ENCODE measurements around the gene RAB6D.
"Not testable (repeated sequence)": the region's sequence is repeated elsewhere in the genome, so short reads cannot be mapped to it uniquely, and the experiment has no call there.

RAB6D gene

DNA sequence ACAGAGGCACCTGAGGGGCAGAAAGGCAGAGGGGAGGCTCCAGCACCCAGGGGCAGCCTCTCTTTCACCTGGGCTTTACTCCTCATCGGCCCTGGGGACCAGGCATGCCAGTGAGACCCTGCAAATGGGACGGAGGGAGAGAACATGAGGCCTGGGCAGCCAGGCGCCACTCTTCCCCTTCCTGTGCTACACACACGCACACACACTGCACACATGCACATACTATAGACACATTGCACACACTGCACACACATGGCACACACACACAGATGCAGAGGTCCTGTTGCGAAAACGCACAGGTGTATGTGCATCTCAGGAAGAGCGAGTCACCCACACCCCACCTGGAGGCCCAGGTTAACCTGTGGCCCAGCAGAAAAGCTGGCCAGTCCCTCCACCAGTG is 3.4 kb upstream of the RAB6D start:
- no peak overlapping the region for H3K27ac ChIP-seq
- DNase-seq (ENCODE audit: low read depth, low spot score) = no peak

- no peak overlapping the region for H3K27ac ChIP-seq
- no peak for DNase-seq (ENCODE audit: low read depth, low spot score)
These were observed 2.7 kb upstream of the RAB6D start for GRCh38 chr2:131366643-131367042.

DNA sequence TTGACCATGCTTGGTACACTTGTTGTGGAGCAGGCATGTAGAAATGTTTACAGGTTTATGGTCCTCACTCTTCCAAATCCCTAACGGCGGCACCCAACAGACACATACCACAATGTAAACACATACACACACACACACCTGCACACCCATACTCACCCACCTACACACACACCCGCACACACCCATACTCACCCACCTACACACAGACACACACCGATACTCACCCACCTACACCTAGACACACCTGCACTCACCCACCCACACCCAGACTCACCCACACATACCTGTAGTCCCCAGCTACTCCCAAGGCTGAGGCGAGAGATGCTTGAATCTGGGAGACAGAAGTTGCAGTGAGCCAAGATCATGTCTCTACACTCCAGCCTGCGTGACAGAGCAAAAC is 1.5 kb upstream of the RAB6D start:
- no peak for DNase-seq (ENCODE audit: low read depth, low spot score)
- H3K27ac ChIP-seq = no peak overlapping the region

GRCh38 chr2:131363213-131363612 is 755 bp downstream of the RAB6D start:
- not testable (repeated sequence) for DNase-seq (ENCODE audit: low read depth, low spot score)

GRCh38 chr2:131361773-131362172 is 2.2 kb downstream of the RAB6D start:
- not testable (repeated sequence) for H3K27ac ChIP-seq; DNase-seq (ENCODE audit: low read depth, low spot score)

More at GRCh38 chr2:131363213-131363612, 755 bp downstream of the RAB6D start:
- not testable (repeated sequence) for H3K27ac ChIP-seq

DNA sequence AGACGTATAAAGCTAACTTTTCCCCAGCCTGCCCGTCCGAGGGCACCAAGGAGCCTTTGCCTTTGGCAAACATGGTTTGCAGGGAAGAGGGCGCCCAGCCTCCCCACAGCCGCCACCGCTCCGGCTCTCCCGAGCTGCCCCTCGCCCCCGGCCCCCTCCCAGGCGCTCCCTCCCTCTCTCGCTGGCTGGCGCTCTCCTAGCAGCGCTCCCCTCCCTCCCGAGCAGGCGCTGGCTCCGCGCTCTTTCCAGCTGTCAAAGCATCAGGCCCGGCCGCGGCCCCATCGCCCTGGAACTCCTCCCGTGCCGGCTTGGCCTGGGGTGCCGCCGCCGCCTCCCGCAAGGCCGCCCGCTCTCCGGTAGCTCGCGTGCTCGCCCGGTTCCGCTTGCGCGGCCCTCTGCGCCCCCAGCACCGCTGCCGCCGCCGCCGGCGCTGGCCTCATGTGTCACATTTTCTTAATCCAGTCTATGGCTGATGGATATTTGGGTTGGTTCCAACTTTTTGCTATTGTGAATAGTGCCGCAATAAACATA is 10.7 kb downstream of the RAB6D start:
- H3K27ac ChIP-seq; DNase-seq (ENCODE audit: low read depth, low spot score): not testable (repeated sequence)

- no peak overlapping the region for H3K27ac ChIP-seq
- DNase-seq (ENCODE audit: low read depth, low spot score) = no peak
These were observed 14.9 kb downstream of the RAB6D start for GRCh38 chr2:131349021-131349420.

DNA sequence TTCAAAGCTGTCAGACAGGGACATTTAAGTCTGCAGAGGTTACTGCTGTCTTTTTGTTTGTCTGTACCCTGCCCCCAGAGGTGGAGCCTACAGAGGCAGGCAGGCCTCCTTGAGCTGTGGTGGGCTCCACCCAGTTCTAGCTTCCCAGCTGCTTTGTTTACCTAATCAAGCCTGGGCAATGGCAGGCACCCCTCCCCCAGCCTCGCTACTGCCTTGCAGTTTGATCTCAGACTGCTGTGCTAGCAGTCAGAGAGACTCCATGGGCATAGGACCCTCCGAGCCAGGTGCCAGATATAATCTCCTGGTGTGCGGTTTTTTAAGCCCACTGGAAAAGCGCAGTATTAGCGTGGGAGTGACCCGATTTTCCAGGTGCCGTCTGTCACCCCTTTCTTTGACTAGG is 16.9 kb downstream of the RAB6D start:
- DNase-seq (ENCODE audit: low read depth, low spot score); H3K27ac ChIP-seq: not testable (repeated sequence)

DNA sequence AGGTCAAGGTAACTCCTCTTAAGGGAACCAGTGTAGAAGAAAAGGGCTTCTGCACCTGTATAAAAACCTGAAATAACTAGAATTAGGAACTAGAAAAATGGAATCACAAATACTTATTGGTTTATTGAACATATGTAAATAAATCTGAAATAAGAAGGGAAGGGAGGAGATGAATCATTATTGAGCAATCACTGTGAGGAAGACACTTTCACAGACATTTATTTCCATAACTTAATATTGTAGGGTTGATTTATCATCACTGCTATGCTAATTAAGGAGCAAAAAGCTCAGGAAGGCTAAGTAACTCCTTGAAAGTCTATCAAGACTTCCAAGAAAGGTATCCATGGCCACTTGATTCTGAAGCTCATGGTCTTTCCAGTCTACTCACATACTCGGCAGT is 24.7 kb downstream of the RAB6D start:
- DNase-seq (ENCODE audit: low read depth, low spot score) = not testable (repeated sequence)

DNA sequence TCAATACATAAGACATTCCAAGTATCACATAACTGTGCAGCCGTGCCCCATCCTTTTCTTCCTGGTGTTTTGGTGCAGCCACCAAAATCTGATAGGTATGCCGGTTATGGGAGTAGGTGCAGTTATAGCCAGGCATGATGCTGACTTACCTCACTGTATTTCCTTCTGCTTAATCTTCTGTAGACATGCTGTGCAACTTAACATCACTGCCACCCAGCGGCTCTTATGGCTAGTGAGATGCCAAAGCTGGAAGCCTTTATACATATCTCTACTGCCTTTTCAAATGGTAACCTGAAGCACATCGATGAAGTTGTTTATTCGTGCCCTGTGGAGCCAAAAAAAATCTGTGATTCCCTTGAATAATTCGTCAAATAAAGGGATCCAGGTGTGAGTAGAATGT is 28.6 kb downstream of the RAB6D start:
- not testable (repeated sequence) for DNase-seq (ENCODE audit: low read depth, low spot score); H3K27ac ChIP-seq

More for the DNA sequence above, 24.7 kb downstream of the RAB6D start:
- H3K27ac ChIP-seq = not testable (repeated sequence)

GRCh38 chr2:131332709-131333108 is 31.3 kb downstream of the RAB6D start:
- not testable (repeated sequence) for DNase-seq (ENCODE audit: low read depth, low spot score)

GRCh38 chr2:131331000-131331399 is 33.0 kb downstream of the RAB6D start:
- not testable (repeated sequence) for DNase-seq (ENCODE audit: low read depth, low spot score); H3K27ac ChIP-seq

More at GRCh38 chr2:131332709-131333108, 31.3 kb downstream of the RAB6D start:
- H3K27ac ChIP-seq = not testable (repeated sequence)

DNA sequence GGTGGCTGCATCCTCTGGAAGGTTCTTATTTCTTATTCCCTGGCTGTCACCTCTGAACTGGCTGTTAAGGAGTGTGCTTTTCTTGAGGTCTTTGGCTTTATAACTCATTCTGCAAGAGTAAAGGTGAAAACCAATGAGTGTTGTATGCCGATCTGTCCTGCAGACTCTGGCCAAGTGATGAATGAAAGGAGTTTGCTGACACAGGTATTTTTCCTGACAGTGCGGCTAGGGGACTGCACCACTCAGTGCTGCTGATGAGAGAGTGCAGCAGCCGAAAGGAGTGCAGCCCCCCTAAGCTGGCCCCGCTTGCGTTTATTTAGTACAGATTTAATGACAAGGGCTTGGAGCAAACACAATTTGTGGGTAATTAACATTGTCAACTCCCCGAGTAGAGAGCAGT is 41.8 kb downstream of the RAB6D start:
- DNase-seq (ENCODE audit: low read depth, low spot score) = no peak
- no peak overlapping the region for H3K27ac ChIP-seq

GRCh38 chr2:131321344-131321743 is 42.6 kb downstream of the RAB6D start:
- H3K27ac ChIP-seq; DNase-seq (ENCODE audit: low read depth, low spot score): not testable (repeated sequence)

- DNase-seq (ENCODE audit: low read depth, low spot score); H3K27ac ChIP-seq: not testable (repeated sequence)
These were observed 53.0 kb downstream of the RAB6D start for GRCh38 chr2:131311001-131311400.
